A673 (cell line): ENCODE measurements around the gene POMT2. TPM values are rescaled to one million over a fixed set of nuclear protein-coding genes. Genes with fewer than 3 reads are reported as not detected.
"Not testable (repeated sequence)": the region's sequence is repeated elsewhere in the genome, so short reads cannot be mapped to it uniquely, and the experiment has no call there.

ENCODE experiments used
- BruUV-seq: library from RNA; stranded (reverse); fragments of 400-500 nt; replicated peaks from 2 replicates; lab custom pipeline; 2021; lab: Mats Ljungman, UMichigan
- CTCF ChIA-PET: fragments of 300-600 bp; sonication (Branson Sonifier 250); formaldehyde crosslinking; loops from one replicate; lab custom pipeline; 2022; ENCODE audit warnings: antibody characterized with exemption; lab: Charles Lee
- POLR2A ChIA-PET: fragments of 300-600 bp; sonication (Branson Sonifier 250); formaldehyde crosslinking; loops from one replicate; lab custom pipeline; 2022; ENCODE audit warnings: antibody characterized with exemption; ENCODE audit not compliant: low non-redundant PET; lab: Charles Lee
- DNase-seq: peaks from one replicate; pipeline ENCODE4 v3.0.0-alpha.2; 2015; ENCODE audit warnings: low spot score
- H3K27ac ChIP-seq: fragments of 200-600 bp; sonication (generic); 2 replicates; pipeline ENCODE4 v1.5.1; 2016; ENCODE audit warnings: mixed run types, low read depth, mild to moderate bottlenecking, mixed read lengths, antibody characterized with exemption, low read length; ENCODE audit not compliant: poor library complexity, severe bottlenecking
- H3K27me3 ChIP-seq: fragments of 200-600 bp; sonication (generic); replicated peaks from 2 replicates; pipeline ENCODE4 v1.6.1; 2017; ENCODE audit warnings: mixed run types, low read depth, mild to moderate bottlenecking, mixed read lengths, antibody characterized with exemption, low read length; ENCODE audit not compliant: insufficient read depth, poor library complexity
- H3K36me3 ChIP-seq: fragments of 200-600 bp; sonication (generic); 2 replicates; pipeline ENCODE4 v1.6.1; 2016; ENCODE audit warnings: mixed run types, mild to moderate bottlenecking, mixed read lengths, antibody characterized with exemption, low read length; ENCODE audit not compliant: insufficient read depth, poor library complexity, severe bottlenecking
- H3K4me1 ChIP-seq: fragments of 200-600 bp; sonication (generic); 2 replicates; pipeline ENCODE4 v1.6.1; 2017; ENCODE audit warnings: mixed run types, mild to moderate bottlenecking, mixed read lengths, antibody characterized with exemption, low read length; ENCODE audit not compliant: insufficient read depth, poor library complexity, severe bottlenecking
- H3K4me3 ChIP-seq: fragments of 200-600 bp; sonication (generic); 2 replicates; pipeline ENCODE4 v1.5.1; 2016; ENCODE audit warnings: low read depth, mixed run types, mild to moderate bottlenecking, mixed read lengths, low read length; ENCODE audit not compliant: poor library complexity, severe bottlenecking
- H3K9me3 ChIP-seq: fragments of 200-600 bp; sonication (generic); 2 replicates; pipeline ENCODE4 v1.6.1; 2016; ENCODE audit warnings: mixed run types, low read depth, mild to moderate bottlenecking, mixed read lengths, antibody characterized with exemption, low read length; ENCODE audit not compliant: poor library complexity, severe bottlenecking
- EZH2 ChIP-seq: fragments of 200-600 bp; sonication (generic); IDR thresholded peaks from 2 replicates; pipeline ENCODE4 v1.6.1; 2017; ENCODE audit warnings: borderline replicate concordance, low read depth, mild to moderate bottlenecking, mixed read lengths, antibody characterized with exemption, low read length; ENCODE audit not compliant: poor library complexity, severe bottlenecking
- intact Hi-C: fragments of 100-400 bp; cut with micrococcal nuclease; formaldehyde crosslinking; loops from one replicate; pipeline ENCODE4 v1.10.0; 2022; ENCODE audit not compliant: unreplicated experiment
- total RNA-seq: library from RNA; stranded (reverse); gene quantifications from 2 replicates; pipeline ENCODE4 v1.2.3, GENCODE V29; 2021
- TF ChIP-seq, protein P1 (sequence below): fragments of 300-800, 200-600 bp; sonication (generic); conservative IDR thresholded peaks from 2 replicates; pipeline ENCODE4 v1.5.1; 2017; ENCODE audit warnings: low read depth, mild to moderate bottlenecking, antibody characterized with exemption, low read length, moderate library complexity, mixed read lengths

POMT2 gene
- total RNA-seq, 1 experiment from 2014 or later, result 55.6 TPM

DNA sequence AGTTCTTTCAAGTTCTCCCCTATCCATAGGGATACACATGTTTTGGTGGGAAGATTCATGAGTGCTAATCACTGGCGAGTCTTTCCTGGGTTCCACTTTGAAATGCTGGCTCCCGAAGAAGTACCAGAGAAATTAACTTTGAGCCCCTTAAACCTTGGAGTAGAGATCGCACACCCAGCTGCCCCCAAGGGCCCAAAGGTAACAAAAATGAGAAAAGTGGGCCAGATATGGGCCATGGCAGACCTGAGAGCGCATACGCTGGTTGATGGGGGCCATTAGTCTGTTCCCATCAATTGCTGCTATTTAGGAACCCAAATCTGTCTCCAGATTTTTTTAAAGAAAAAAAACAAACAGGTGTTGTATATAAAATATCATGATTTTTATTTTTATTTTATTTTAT lies 2.3 kb upstream of the POMT2 start:
- Histone ChIP-seq H3K4me3 (no peak overlapping the region), H3K27ac (no peak overlapping the region), H3K36me3 (no peaks in the 10 kb centered on the region), H3K4me1 (peaks cover 17% of the 10 kb centered on the region), H3K27me3 (no peaks in the 10 kb centered on the region), H3K9me3 (no peaks in the 10 kb centered on the region)
- no peak for DNase-seq
- intact Hi-C loops, result loop anchor here (10.0 kb wide), 1 partner anchor 222 kb away; no protein-coding TSS in a partner anchor
- no TSS peak for BruUV-seq
- ChIA-PET POLR2A (no interaction called here), CTCF (no interaction called here)
- TF ChIP-seq EZH2, result no peak
- TF ChIP-seq, protein P1, sequence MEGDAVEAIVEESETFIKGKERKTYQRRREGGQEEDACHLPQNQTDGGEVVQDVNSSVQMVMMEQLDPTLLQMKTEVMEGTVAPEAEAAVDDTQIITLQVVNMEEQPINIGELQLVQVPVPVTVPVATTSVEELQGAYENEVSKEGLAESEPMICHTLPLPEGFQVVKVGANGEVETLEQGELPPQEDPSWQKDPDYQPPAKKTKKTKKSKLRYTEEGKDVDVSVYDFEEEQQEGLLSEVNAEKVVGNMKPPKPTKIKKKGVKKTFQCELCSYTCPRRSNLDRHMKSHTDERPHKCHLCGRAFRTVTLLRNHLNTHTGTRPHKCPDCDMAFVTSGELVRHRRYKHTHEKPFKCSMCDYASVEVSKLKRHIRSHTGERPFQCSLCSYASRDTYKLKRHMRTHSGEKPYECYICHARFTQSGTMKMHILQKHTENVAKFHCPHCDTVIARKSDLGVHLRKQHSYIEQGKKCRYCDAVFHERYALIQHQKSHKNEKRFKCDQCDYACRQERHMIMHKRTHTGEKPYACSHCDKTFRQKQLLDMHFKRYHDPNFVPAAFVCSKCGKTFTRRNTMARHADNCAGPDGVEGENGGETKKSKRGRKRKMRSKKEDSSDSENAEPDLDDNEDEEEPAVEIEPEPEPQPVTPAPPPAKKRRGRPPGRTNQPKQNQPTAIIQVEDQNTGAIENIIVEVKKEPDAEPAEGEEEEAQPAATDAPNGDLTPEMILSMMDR, result no peak

DNA sequence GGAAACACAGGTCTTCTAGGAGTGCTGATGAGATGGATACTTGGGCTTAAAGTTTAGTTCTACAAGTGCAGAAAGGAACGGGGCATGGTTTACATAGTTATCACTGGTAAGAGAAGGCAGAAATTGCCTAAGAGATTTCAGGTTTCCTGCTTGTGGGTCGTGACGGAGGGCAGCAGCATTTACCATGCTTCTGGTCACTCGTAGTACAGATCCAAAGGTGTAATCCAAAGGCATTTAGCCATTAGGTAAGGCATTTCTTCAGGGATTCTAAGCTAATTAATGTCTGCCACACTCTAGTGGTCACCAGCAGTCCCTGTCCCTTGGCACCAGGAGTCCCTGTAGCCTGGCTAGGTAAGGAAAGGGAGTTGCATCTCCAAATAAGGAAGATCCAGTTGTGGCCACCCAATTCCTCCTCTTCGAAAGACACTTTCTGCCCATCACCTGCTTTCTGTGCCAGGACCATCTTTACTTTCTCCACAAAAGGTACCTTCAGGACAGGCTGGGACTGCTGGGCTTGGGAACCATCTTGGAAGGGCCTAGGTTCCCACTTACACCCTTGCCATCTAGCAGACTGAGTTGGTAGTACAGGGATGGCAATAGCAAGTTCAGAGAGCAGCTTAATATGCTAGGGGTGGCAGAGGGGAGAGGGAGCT lies 1.7 kb upstream of the POMT2 start:
- intact Hi-C loops, result loop anchor here (10.0 kb wide), 1 partner anchor 222 kb away; no protein-coding TSS in a partner anchor
- peak overlapping the region; percentile 82 for H3K4me3 ChIP-seq
- peak overlapping the region; percentile 97 for H3K27ac ChIP-seq
- ChIA-PET CTCF (no interaction called here), POLR2A (no interaction called here)
- DNase-seq, result no peak
- TF ChIP-seq, protein P1, result no peak
- TF ChIP-seq EZH2, result no peak
- no peaks in the 10 kb centered on the region for H3K9me3 ChIP-seq
- BruUV-seq, result no TSS peak
- no peaks in the 10 kb centered on the region for H3K27me3 ChIP-seq
- no peaks in the 10 kb centered on the region for H3K36me3 ChIP-seq
- peaks cover 17% of the 10 kb centered on the region for H3K4me1 ChIP-seq

DNA sequence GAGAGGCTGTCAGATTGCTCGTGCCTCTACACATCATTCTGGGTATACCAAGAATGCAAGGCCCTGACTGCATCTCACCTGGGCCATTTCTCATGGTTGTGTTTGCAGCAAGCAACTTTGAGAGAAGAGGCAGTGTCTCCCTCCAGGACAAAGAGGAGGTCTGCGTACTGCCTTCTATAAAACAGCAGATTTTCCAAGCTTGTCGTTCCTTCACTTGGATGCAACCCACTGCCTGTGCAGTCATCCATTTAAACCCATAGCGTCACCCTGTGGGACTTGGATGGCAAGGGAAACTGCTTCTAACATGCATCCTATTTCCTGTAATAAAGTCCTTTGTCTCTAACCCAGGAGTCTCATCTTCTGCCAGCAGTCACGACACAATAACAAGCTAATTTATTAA lies 1.3 kb downstream of the POMT2 start:
- Histone ChIP-seq H3K4me1 (peaks cover 21% of the 10 kb centered on the region), H3K27ac (peak overlapping the region; percentile 97), H3K4me3 (peak overlapping the region; percentile 82), H3K36me3 (no peaks in the 10 kb centered on the region), H3K9me3 (no peaks in the 10 kb centered on the region), H3K27me3 (no peaks in the 10 kb centered on the region)
- TF ChIP-seq, protein P1, result no peak
- no peak for TF ChIP-seq EZH2
- BruUV-seq, result no TSS peak
- ChIA-PET CTCF (no interaction called here), POLR2A (no interaction called here)
- intact Hi-C loops, result loop anchor here (5.0 kb wide), 1 partner anchor 442 kb away; no protein-coding TSS in a partner anchor
- peak; percentile 32 for DNase-seq

DNA sequence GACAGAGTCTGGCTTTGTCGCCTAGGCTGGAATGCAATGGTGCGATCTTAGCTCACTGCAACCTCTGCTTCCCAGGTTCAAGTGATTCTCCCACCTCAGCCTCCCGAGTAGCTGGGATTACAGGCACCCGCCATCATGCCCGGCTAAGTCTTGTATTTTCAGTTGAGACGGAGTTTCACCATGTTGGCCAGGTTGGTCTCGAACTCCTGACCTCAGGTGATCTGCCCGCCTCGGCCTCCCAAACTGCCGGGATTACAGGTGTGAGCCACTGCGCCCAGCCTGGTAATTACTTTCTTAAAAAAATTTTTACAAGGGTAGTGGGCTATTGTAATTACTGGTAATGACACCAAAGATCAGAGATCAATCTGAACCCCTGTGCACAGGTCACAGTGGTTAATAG lies 1.9 kb downstream of the POMT2 start:
- DNase-seq, CTCF ChIA-PET, H3K9me3 ChIP-seq, H3K36me3 ChIP-seq, BruUV-seq, H3K27ac ChIP-seq, H3K27me3 ChIP-seq, H3K4me3 ChIP-seq: not testable (repeated sequence)
- intact Hi-C loops, result loop anchor here (5.0 kb wide), 1 partner anchor 441 kb away; no protein-coding TSS in a partner anchor
- POLR2A ChIA-PET, result interaction anchor here (0.8 kb wide), 1 partner anchor 103 kb away, joined by 3 read pairs; no protein-coding TSS in a partner anchor
- H3K4me1 ChIP-seq, result peaks cover 21% of the 10 kb centered on the region
